DND-41 (cell line): Measurements from ENCODE around the gene XAB2.

Experiments used
- ATAC-seq: fragments of 200-7000 bp; cut with Tn5 transposase; 3 replicates; pipeline ENCODE4 v1.9.1; 2021; ENCODE audit warnings: low read depth; ENCODE audit not compliant: insufficient read depth
- DNase-seq: peaks from one replicate; pipeline ENCODE4 v3.0.0-alpha.2; 2020
- H2AFZ ChIP-seq: 2 replicates; pipeline ENCODE4 v1.6.0; 2012; ENCODE audit warnings: low read depth, low read length
- H3K27ac ChIP-seq: 2 replicates; pipeline ENCODE4 v1.5.1; 2012; ENCODE audit warnings: low read length, inconsistent platforms
- H3K27me3 ChIP-seq: fragments of 200-600 bp; sonication (generic); 2 replicates; pipeline ENCODE4 v1.6.0; 2012; ENCODE audit warnings: low read length, mild to moderate bottlenecking, inconsistent platforms; ENCODE audit not compliant: insufficient read depth, poor library complexity
- H3K36me3 ChIP-seq: 2 replicates; pipeline ENCODE4 v1.5.1; 2012; ENCODE audit warnings: low read length, inconsistent platforms; ENCODE audit not compliant: insufficient read depth
- H3K4me1 ChIP-seq: 2 replicates; pipeline ENCODE4 v1.5.1; 2012; ENCODE audit warnings: mild to moderate bottlenecking, low read length; ENCODE audit not compliant: insufficient read depth
- H3K4me2 ChIP-seq: 2 replicates; pipeline ENCODE4 v1.6.0; 2012; ENCODE audit warnings: mild to moderate bottlenecking, moderate library complexity, low read length, inconsistent platforms; ENCODE audit not compliant: insufficient read depth
- H3K4me3 ChIP-seq, 2 experiments: fragments of 200-600 bp in 1 of 2; shearing (Covaris generic) in 1 of 2; 2 replicates each; pipeline ENCODE4 v1.5.1; 2012 to 2016; ENCODE audit warnings: inconsistent platforms in 2 of 2, low read length in 2 of 2, mild to moderate bottlenecking in 2 of 2, low read depth in 1 of 2, moderate library complexity in 1 of 2
- H3K79me2 ChIP-seq: 2 replicates; pipeline ENCODE4 v1.6.0; 2012; ENCODE audit warnings: low read length, inconsistent platforms; ENCODE audit not compliant: insufficient read depth
- H3K9ac ChIP-seq: 2 replicates; pipeline ENCODE4 v1.6.0; 2012; ENCODE audit warnings: low read depth, mild to moderate bottlenecking, inconsistent platforms, low read length, moderate library complexity
- H3K9me3 ChIP-seq: 2 replicates; pipeline ENCODE4 v1.5.1; 2012; ENCODE audit warnings: low read length, moderate library complexity, mild to moderate bottlenecking, inconsistent platforms; ENCODE audit not compliant: insufficient read depth, severe bottlenecking
- H4K20me1 ChIP-seq: 2 replicates; pipeline ENCODE4 v1.6.0; 2012; ENCODE audit warnings: low read length; ENCODE audit not compliant: insufficient read depth
- CTCF ChIP-seq: IDR thresholded peaks from 2 replicates; pipeline ENCODE4 v1.5.1; 2012; ENCODE audit warnings: borderline replicate concordance, low read length, moderate library complexity, mild to moderate bottlenecking; ENCODE audit not compliant: poor library complexity, severe bottlenecking; ENCODE audit errors: extremely low read depth
- EZH2 ChIP-seq: IDR thresholded peaks from 3 replicates; pipeline ENCODE4 v1.6.1; 2012; ENCODE audit warnings: borderline replicate concordance, low read depth, mild to moderate bottlenecking, moderate library complexity, low read length, inconsistent platforms; ENCODE audit not compliant: severe bottlenecking

The XAB2 gene

GRCh38 chr19:7624810-7625209 is 4.5 kb downstream of the XAB2 start:
- ATAC-seq (no peak), DNase-seq (no peak)
- Histone ChIP-seq H3K9ac (no peak overlapping the region), H3K4me3 (no peak overlapping the region), H3K27ac (no peak overlapping the region), H3K27me3 (no peaks in the 10 kb centered on the region), H4K20me1 (peaks cover 52% of the 10 kb centered on the region), H3K9me3 (no peaks in the 10 kb centered on the region), H3K4me1 (peaks cover 25% of the 10 kb centered on the region), H2AFZ (no peak overlapping the region), H3K79me2 (peaks cover 41% of the 10 kb centered on the region), H3K4me2 (no peak overlapping the region), H3K36me3 (peaks cover 77% of the 10 kb centered on the region)
- TF ChIP-seq EZH2 (no peak), CTCF (no peak)

GRCh38 chr19:7623725-7624603 is 5.4 kb downstream of the XAB2 start:
- ATAC-seq, result no peak
- Histone ChIP-seq H3K9ac (no peak overlapping the region), H3K4me1 (peaks cover 25% of the 10 kb centered on the region), H3K79me2 (peaks cover 35% of the 10 kb centered on the region), H2AFZ (no peak overlapping the region), H3K27me3 (no peaks in the 10 kb centered on the region), H3K27ac (no peak overlapping the region), H3K36me3 (peaks cover 80% of the 10 kb centered on the region), H4K20me1 (peaks cover 52% of the 10 kb centered on the region), H3K9me3 (no peaks in the 10 kb centered on the region), H3K4me2 (no peak overlapping the region), H3K4me3 (no peak overlapping the region)
- DNase-seq, result no peak
- TF ChIP-seq CTCF, result no peak

- peaks cover 26% of the 10 kb centered on the region for H3K79me2 ChIP-seq
- no peak overlapping the region for H3K27ac ChIP-seq
- no peak overlapping the region for H2AFZ ChIP-seq
- ATAC-seq (no peak), DNase-seq (no peak)
- H3K36me3 ChIP-seq, result peaks cover 86% of the 10 kb centered on the region
- H3K4me2 ChIP-seq, result no peak overlapping the region
- H3K9ac ChIP-seq, result no peak overlapping the region
- TF ChIP-seq CTCF (no peak), EZH2 (no peak)
- peaks cover 44% of the 10 kb centered on the region for H4K20me1 ChIP-seq
- peaks cover 17% of the 10 kb centered on the region for H3K4me1 ChIP-seq
- H3K4me3 ChIP-seq, result no peak overlapping the region
- no peaks in the 10 kb centered on the region for H3K27me3 ChIP-seq
- no peaks in the 10 kb centered on the region for H3K9me3 ChIP-seq
These were observed 6.2 kb downstream of the XAB2 start for GRCh38 chr19:7622933-7623685.
